ENCODE results near the gene SLC24A4.

Gene SLC24A4

DNA sequence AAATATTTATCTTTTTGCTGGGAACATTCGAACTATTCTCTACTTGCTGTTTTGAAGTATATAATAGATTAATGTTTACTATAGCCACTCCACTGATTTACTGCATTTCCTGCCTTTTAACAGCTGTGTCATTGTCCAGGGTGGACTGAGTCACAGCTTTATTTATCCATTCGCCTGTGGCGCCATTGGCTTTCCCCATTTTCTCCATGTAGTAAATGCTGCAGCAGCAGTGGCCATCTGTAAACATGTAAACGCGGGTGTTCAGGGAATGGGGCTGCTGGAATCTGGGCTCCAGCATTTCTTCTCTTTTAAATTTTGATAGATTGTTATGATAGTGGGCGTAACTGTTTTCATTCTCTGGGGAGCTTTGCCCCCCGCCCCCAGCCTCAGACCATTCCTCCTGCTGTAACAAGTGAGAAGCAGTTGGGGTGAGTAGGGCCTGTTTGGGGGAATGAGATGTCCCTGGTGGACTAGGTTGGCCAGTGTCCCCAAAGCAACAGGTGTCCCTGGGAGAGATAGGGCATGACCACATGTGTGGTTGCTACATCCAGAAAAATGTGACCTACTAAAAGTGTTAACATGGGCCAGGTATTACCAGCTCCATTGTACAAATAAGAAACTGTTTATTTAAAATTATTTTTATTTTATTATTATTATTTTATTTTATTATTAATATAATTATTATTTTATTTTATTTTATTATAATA lies 223.5 kb downstream of the SLC24A4 start:
- H3K27me3 ChIP-seq (ENCODE audit: insufficient read depth, low read length): no peaks in the 10 kb centered on the region
- no peaks in the 10 kb centered on the region for H3K4me1 ChIP-seq (ENCODE audit: insufficient read depth, low read length)
- H3K4me3 ChIP-seq (ENCODE audit: low read length): no peak overlapping the region
- WGBS: 96% methylated on average over 6 of the region's 7 CpGs
- no peak overlapping the region for H3K9ac ChIP-seq (ENCODE audit: low read depth, low read length)
- no peak overlapping the region for H3K27ac ChIP-seq (ENCODE audit: low read depth, low read length)
- no peaks in the 10 kb centered on the region for H3K36me3 ChIP-seq (ENCODE audit: insufficient read depth, low read length)
- H3K9me3 ChIP-seq (ENCODE audit: insufficient read depth, low read depth, low read length): no peaks in the 10 kb centered on the region

DNA sequence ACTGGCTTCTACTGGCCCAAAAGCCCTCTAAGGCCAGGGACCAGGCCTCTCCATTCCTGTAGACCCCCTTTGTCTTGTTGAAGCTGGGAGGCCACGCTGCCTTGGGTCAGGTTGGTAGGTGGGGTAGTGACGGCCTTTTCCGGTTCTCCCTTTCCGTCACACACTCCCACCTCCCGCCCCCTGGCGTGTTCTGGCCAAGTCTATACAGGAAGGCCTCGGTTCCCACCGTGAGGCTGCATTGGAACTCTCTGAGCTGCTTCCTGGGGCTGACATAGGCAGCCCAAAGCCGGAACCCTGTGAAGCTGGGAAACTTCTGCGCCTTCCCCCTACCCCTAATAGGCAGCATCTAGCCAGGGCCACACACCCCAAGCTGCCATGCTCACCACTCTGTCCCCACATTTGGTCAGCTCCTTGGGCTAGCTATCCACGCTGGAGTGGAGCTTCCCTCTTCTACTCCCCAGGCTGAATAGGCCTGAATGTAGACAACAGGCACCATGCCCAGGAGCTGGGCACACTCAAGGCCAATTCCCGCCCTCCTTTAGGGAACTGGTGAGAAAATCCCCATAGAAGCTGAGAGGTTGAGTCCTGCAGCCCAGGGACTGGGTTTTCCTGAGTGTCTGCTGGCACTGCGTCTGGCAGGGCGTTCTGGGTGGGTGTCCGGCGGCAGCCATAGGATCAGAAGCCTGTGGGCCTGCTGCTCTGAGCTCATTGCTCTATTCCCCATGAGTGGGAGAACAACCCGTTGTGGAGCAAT lies 226.3 kb downstream of the SLC24A4 start:
- H3K27me3 ChIP-seq (ENCODE audit: insufficient read depth, low read length): no peaks in the 10 kb centered on the region
- no peaks in the 10 kb centered on the region for H3K4me1 ChIP-seq (ENCODE audit: insufficient read depth, low read length)
- no peak overlapping the region for H3K27ac ChIP-seq (ENCODE audit: low read depth, low read length)
- no peaks in the 10 kb centered on the region for H3K36me3 ChIP-seq (ENCODE audit: insufficient read depth, low read length)
- WGBS: 83% methylated on average over 17 of the region's 17 CpGs
- no peak overlapping the region for H3K9ac ChIP-seq (ENCODE audit: low read depth, low read length)
- H3K9me3 ChIP-seq (ENCODE audit: insufficient read depth, low read depth, low read length): no peaks in the 10 kb centered on the region
- no peak overlapping the region for H3K4me3 ChIP-seq (ENCODE audit: low read length)

DNA sequence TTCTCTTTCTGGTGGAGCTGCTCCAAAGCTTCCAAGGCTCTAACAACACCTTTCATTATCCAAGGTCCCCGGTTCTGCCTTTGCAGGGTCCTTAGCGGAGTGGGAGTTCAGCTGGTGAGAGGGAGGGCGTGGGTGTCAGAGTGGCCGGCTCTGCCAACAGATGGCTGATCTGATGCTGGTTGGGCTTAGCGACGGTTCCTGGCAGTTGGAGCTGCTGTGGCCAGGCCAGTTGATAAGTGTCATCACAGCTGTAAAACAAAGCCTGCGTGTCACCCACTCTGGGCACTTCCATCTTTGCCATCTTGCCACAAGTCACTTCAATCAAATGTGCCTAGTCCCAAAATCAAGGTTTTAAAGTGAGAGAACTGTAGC lies 226.9 kb downstream of the SLC24A4 start:
- H3K9ac ChIP-seq (ENCODE audit: low read depth, low read length): no peak overlapping the region
- H3K9me3 ChIP-seq (ENCODE audit: insufficient read depth, low read depth, low read length): no peaks in the 10 kb centered on the region
- H3K4me1 ChIP-seq (ENCODE audit: insufficient read depth, low read length): no peaks in the 10 kb centered on the region
- 88% methylated on average over 7 of the region's 7 CpGs for WGBS
- H3K27ac ChIP-seq (ENCODE audit: low read depth, low read length): no peak overlapping the region
- no peaks in the 10 kb centered on the region for H3K36me3 ChIP-seq (ENCODE audit: insufficient read depth, low read length)
- no peaks in the 10 kb centered on the region for H3K27me3 ChIP-seq (ENCODE audit: insufficient read depth, low read length)
- H3K4me3 ChIP-seq (ENCODE audit: low read length): no peak overlapping the region
